ENCODE measurements around the gene LINC01488. TPM values are rescaled to one million over a fixed set of nuclear protein-coding genes. Genes with fewer than 3 reads are reported as not detected.

Gene LINC01488
- total and polyA plus RNA-seq, 10 of the 15 experiments (the other 5 are each of a cell fraction or from before 2014, with no cell fraction given): not detected

GRCh38 chr11:69529001-69529400, 47.5 kb downstream of the LINC01488 start:
- no peak overlapping the region for H3K4me2 ChIP-seq (ENCODE audit: control insufficient read depth, insufficient read depth)
- intact Hi-C loops (cut with micrococcal nuclease; ENCODE audit: unreplicated experiment) (no loop called here), in situ Hi-C loops (cut with MboI) (no loop called here)
- no peak for DNase-seq (ENCODE audit: low read depth, low spot score)
- FAIRE-seq: no peak
- H3K4me3 ChIP-seq: no peak overlapping the region
- ATAC-seq: no peak
- WGBS (ENCODE audit: insufficient coverage, insufficient replicate concordance, low lambda C conversion rate, missing lambda C conversion rate): 54% methylated on average over 13 of the region's 13 CpGs
- no peak overlapping the region for H3K27ac ChIP-seq (ENCODE audit: control insufficient read depth, insufficient read depth)
- CTCF ChIA-PET: interaction anchor here (1.1 kb wide), 1 partner anchor 18 kb away, joined by 3 read pairs; no protein-coding TSS in a partner anchor
- H3K4me1 ChIP-seq (ENCODE audit: control insufficient read depth, insufficient read depth, low read length): peaks cover 6% of the 10 kb centered on the region; the same call in 1 of the 2 replicates
- H3K27me3 ChIP-seq (replicated peaks in 1 of 2; ENCODE audit: control insufficient read depth in 2 of 2, insufficient read depth in 2 of 2, low read length in 1 of 2): no peaks in the 10 kb centered on the region
- no peak overlapping the region for H3K9ac ChIP-seq (ENCODE audit: control insufficient read depth, insufficient read depth, low read length)
- no peaks in the 10 kb centered on the region for H3K79me2 ChIP-seq (ENCODE audit: control insufficient read depth, insufficient read depth, low read length)
- RAD21 ChIA-PET (ENCODE audit: unreplicated experiment): no interaction called here
- H4K20me1 ChIP-seq (ENCODE audit: control insufficient read depth, insufficient read depth): no peaks in the 10 kb centered on the region
- H3K9me3 ChIP-seq (replicated peaks; ENCODE audit: control insufficient read depth, insufficient read depth, low read length): no peaks in the 10 kb centered on the region
- POLR2A ChIA-PET: no interaction called here
- BruUV-seq (replicated peaks): no TSS peak
- SMC1A ChIA-PET (ENCODE audit: uncharacterized antibody, unreplicated experiment): no interaction called here
- TF ChIP-seq ZZZ3 (IDR thresholded peaks at IDR 0.05; ENCODE audit: control insufficient read depth, insufficient read length, low read depth): no peak
- no peak for TF ChIP-seq POU2F2 (IDR thresholded peaks at IDR 0.05; ENCODE audit: borderline replicate concordance, low read depth, low read length)
- no peak for TF ChIP-seq SMARCA5 (IDR thresholded peaks at IDR 0.05)
- no peak for TF ChIP-seq CBFB (IDR thresholded peaks at IDR 0.05; ENCODE audit: low read depth)
- no peak for TF ChIP-seq MXI1 (IDR thresholded peaks at IDR 0.05; ENCODE audit: low read depth, low read length)
- TF ChIP-seq, protein P1, sequence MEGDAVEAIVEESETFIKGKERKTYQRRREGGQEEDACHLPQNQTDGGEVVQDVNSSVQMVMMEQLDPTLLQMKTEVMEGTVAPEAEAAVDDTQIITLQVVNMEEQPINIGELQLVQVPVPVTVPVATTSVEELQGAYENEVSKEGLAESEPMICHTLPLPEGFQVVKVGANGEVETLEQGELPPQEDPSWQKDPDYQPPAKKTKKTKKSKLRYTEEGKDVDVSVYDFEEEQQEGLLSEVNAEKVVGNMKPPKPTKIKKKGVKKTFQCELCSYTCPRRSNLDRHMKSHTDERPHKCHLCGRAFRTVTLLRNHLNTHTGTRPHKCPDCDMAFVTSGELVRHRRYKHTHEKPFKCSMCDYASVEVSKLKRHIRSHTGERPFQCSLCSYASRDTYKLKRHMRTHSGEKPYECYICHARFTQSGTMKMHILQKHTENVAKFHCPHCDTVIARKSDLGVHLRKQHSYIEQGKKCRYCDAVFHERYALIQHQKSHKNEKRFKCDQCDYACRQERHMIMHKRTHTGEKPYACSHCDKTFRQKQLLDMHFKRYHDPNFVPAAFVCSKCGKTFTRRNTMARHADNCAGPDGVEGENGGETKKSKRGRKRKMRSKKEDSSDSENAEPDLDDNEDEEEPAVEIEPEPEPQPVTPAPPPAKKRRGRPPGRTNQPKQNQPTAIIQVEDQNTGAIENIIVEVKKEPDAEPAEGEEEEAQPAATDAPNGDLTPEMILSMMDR (IDR thresholded peaks at IDR 0.05 in 2 of 3, conservative IDR thresholded peaks at IDR 0.05 in 1 of 3; ENCODE audit: control insufficient read depth in 2 of 3, extremely low read depth in 1 of 3, insufficient read depth in 1 of 3, low read depth in 3 of 3, low read length in 3 of 3): no peak
- TF ChIP-seq NRF1 (conservative IDR thresholded peaks at IDR 0.05; ENCODE audit: low read depth, low read length): no peak
- no peak for TF ChIP-seq KDM1A (IDR thresholded peaks at IDR 0.05; ENCODE audit: borderline replicate concordance)
- TF ChIP-seq HDAC6 (IDR thresholded peaks at IDR 0.05; ENCODE audit: unreplicated experiment): no peak
- TF ChIP-seq, protein P2, sequence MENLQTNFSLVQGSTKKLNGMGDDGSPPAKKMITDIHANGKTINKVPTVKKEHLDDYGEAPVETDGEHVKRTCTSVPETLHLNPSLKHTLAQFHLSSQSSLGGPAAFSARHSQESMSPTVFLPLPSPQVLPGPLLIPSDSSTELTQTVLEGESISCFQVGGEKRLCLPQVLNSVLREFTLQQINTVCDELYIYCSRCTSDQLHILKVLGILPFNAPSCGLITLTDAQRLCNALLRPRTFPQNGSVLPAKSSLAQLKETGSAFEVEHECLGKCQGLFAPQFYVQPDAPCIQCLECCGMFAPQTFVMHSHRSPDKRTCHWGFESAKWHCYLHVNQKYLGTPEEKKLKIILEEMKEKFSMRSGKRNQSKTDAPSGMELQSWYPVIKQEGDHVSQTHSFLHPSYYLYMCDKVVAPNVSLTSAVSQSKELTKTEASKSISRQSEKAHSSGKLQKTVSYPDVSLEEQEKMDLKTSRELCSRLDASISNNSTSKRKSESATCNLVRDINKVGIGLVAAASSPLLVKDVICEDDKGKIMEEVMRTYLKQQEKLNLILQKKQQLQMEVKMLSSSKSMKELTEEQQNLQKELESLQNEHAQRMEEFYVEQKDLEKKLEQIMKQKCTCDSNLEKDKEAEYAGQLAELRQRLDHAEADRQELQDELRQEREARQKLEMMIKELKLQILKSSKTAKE (IDR thresholded peaks at IDR 0.05; ENCODE audit: low read depth, poor library complexity, severe bottlenecking): no peak
- TF ChIP-seq, protein P3, sequence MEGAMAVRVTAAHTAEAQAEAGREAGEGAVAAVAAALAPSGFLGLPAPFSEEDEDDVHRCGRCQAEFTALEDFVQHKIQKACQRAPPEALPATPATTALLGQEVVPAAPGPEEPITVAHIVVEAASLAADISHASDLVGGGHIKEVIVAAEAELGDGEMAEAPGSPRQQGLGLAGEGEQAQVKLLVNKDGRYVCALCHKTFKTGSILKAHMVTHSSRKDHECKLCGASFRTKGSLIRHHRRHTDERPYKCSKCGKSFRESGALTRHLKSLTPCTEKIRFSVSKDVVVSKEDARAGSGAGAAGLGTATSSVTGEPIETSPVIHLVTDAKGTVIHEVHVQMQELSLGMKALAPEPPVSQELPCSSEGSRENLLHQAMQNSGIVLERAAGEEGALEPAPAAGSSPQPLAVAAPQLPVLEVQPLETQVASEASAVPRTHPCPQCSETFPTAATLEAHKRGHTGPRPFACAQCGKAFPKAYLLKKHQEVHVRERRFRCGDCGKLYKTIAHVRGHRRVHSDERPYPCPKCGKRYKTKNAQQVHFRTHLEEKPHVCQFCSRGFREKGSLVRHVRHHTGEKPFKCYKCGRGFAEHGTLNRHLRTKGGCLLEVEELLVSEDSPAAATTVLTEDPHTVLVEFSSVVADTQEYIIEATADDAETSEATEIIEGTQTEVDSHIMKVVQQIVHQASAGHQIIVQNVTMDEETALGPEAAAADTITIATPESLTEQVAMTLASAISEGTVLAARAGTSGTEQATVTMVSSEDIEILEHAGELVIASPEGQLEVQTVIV (IDR thresholded peaks at IDR 0.05; ENCODE audit: borderline replicate concordance, partially characterized antibody): no peak
- no peak overlapping the region for H2AFZ ChIP-seq (ENCODE audit: control insufficient read depth, low read depth, low read length)
- H3K36me3 ChIP-seq (ENCODE audit: control insufficient read depth in 2 of 2, insufficient read depth in 2 of 2, low read length in 1 of 2): no peaks in the 10 kb centered on the region
